RPMI7951 (cell line): ENCODE measurements around the gene MAP3K5. TPM values are rescaled to one million over a fixed set of nuclear protein-coding genes. Genes with fewer than 3 reads are reported as not detected.

Experiments used
- DNase-seq: peaks from one replicate; pipeline ENCODE4 v3.0.0-alpha.2; 2012; ENCODE audit warnings: low read depth
- total RNA-seq: library from RNA; depleted of rRNA; stranded (reverse); fragments of >200 nt; shearing (Covaris generic); gene quantifications from 2 replicates; pipeline ENCODE4 v1.2.3, GENCODE V29; 2014

Gene MAP3K5
- total RNA-seq, 1 experiment from 2014 or later, result 6.2 TPM

DNA sequence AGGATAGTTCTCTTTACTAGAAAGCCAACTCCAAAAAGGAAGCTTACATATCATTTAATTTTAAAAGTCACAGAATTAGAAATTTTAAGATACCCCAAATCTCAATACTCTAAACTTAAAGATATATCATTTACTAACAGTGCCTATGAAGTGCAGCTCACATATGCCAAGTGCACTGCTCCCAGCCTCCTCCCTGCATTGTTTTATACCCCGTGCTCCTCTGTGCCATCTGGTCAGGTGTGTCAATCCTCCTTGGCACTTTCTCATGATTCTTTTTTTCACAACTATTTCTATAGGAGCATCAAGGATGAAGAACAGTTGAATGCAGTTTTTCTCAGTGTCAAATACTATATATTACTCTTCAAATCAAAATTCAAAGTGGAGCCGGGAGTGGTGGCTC, 250.9 kb downstream of the MAP3K5 start:
- DNase-seq, result no peak

DNA sequence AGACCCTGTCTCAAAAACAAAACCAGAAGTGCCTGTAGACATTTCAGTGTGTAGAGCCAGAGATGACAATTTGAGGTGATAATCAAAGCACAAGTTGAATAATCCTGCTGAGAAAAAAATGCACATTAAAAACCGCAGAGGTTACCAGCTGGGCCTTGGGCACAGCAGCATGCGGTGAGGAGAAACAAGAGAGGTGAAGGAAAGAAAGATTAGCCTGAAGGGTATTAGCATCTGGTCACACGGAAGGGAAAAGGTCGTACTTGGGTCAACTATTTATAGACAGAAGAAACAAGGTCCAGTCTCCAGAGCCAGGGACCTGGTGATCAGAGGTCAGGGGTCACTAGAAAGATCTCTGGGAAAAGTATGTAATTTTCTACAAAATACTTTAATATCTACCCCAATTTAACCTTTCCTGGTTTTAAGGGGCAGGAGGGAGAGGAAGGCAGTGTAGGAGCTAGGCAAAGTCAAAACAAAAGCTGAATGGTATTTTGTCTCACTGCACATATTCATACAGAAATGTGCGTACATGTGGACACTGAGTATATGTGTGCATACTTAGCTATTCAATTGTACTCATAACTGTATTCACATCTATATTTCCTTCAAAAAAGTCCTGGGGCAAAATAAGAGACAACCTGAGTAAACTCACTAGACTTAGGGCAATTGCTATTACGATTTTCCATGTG, 252.2 kb downstream of the MAP3K5 start:
- DNase-seq, result peak; percentile 43

GRCh38 chr6:136538836-136539235, 253.4 kb downstream of the MAP3K5 start:
- no peak for DNase-seq

- no peak for DNase-seq
These were observed 256.2 kb downstream of the MAP3K5 start for GRCh38 chr6:136535880-136536650.

- DNase-seq, result no peak
These were observed 257.1 kb downstream of the MAP3K5 start for GRCh38 chr6:136535017-136535765.

DNA sequence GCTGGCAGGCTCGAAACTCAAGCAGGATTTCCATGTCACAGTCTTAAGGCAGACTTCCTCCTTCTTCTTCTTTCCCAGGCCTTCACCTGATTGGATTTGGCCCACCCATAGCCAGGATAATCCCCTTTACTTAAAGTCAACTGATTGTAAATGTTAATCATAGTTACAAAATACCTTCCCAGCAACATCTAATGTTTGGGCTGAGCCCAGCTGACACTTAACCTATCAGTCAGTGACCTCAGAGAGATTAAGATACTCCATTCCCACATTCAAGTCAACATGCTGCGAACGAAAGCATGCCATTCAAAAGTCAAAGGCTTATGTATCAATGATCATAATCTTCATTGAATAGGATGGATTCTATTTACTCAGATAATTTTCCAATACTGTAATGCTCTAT, 258.0 kb downstream of the MAP3K5 start:
- no peak for DNase-seq

DNA sequence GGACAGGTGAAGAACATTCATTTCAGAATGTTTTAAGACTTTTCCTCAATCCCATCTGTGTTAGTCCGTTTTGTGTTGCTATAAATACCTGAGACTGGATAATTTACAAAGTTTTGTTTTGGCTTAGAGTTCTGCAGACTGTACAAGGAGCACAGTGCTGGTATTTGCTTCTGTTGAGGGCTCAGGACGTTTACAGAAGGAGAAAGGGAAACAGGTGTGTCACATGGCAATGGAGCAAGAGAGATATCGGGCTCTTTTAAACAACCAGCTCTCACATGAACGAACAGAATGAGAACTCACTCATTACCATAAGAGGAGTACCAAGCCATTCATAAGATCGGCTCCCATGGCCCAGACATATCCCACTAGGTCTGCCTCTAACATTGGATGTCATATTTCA, 258.8 kb downstream of the MAP3K5 start:
- no peak for DNase-seq

- DNase-seq, result no peak
These were observed 260.2 kb downstream of the MAP3K5 start for GRCh38 chr6:136532030-136532429.

DNA sequence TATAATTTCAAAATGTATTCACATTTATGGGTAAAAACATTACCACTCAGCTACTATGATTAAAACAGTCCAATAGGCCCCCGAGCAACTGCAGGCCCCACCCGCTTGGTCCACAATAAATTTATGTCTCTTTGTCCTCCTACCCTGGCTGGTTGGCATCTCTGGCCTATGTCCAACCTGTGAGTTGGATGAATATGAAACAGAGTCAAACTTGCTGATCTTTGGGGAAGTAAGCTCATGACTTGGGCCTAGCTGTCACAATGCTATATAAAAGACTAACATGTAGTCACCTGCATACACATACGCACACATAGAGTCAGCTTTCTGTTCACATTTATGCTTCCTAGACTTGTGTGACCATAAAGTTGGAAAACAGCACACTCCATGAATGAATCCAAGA, 262.6 kb downstream of the MAP3K5 start:
- no peak for DNase-seq

DNA sequence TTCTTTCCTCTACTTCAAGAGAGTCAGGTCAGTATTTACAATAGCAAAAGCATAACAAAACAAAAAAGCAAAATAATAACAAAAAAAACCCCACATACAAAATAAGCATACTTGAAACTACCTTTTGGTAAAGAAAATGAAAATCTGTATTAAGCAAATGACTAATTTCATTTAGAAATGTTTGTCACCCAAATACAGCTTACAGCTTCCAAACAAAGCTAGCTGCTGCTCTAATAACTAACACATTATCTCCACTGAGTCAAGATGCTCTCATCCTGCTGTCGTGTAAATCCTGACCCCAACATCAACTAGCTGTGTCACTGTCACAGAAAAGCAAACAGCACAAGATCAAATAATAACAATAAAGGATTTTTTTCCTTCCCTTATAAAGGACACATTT, 263.8 kb downstream of the MAP3K5 start:
- no peak for DNase-seq

GRCh38 chr6:136527831-136528230, 264.4 kb downstream of the MAP3K5 start:
- DNase-seq, result no peak

- no peak for DNase-seq
These were observed 265.3 kb downstream of the MAP3K5 start for GRCh38 chr6:136526937-136527336.

DNA sequence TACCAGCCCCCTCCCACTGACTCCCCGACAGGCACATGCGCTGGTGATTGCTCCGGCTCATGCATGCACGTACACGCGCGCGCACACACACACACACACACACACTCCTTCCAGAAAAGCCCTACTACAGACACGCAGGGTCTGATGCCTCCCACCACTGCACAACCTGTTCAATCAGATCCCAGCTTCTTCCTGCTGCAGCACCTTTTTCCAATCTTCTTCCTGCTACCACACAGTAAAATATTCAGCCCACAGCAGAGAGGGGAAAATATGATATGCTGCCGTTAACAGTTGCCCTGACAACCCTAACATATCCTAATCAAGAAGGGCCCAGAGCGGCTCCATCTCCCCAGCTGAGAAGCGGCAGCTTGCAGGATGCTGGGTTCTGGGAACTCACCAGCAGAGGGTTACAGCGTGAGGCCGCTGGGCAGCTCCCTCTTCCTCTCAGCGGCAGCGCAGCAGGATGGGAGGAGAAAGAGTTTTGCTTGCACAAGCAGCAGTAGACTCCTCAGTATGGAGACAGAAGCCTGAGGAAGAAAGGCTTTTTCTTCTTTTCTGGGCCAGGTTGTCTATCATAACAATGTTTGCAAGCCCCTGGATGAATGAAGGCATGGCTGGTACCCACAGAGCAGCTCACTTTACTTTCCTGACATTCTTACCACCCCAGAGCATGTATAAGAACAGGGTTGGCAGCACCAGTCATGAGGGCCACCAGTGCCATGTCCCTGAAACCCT, 265.9 kb downstream of the MAP3K5 start:
- no peak for DNase-seq

DNA sequence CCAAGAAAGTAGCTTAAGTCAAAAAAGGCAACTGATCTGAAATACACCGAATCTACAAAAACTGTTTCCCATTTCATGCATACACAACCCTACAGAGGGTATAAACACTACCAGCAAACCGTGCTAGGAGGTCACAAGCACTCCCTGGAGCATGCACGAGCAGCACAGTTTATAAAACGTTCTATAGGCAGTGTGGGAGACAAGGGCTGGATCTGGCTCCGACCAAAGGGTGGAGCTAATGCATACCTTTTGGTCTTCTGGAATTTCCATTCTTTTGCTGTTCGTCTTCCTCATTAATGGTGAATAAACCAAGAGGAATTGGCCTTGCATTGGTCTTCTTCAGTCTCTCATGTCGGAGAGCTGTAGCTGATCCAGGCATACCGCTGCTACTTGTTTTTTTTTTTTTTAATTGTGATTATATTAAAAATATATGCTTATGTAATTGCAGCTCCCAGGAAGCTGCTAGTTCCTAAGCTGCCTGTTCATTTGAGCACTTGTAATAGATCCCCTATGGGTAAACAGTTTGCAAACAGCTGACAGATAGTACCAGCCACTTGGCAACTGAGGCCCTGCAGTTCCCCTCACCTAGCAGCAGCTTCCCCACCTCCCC, 266.6 kb downstream of the MAP3K5 start:
- no peak for DNase-seq

DNA sequence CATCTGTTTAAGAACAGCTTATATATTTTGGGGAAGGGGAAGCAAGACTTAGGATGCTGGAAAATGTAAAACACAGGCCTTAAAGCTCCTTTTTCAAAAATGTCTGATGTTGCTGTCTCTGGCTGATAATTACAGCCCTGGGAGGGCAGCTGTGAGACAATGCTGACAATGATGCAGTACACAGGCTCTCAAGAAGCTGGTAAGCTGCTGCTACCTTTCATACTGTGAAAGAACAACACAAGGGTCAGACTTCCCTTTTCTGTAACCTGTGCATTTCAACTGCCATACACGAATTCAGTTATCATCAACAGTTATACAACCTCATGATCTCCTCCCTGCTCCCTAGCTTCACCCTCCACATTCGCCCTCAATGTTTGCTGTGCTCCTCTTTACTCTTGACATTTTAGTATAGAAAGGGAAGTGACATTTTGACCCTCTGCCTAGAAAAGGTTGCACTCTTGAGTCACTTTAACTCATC, 267.3 kb downstream of the MAP3K5 start:
- no peak for DNase-seq

- DNase-seq, result no peak
These were observed 267.8 kb downstream of the MAP3K5 start for GRCh38 chr6:136524339-136524935.

DNA sequence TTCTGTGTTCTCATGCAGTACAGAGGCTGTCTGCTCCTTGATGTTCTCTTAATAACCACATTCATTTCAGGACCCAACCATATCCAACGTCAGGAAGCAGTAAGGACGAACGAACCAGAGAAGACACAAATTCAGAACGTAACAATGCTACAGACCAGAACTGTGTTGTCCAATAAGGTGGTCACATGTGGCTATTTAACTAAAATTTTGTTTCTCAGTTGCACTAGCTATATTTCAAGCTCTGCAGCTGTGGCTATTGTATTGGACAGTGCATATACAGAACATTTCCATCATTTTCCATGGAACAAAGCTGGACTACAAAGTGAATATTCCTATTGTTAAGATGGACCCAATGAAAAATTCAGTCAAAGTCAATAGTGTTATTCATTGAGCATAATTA, 269.1 kb downstream of the MAP3K5 start:
- no peak for DNase-seq

- no peak for DNase-seq
These were observed 269.6 kb downstream of the MAP3K5 start for GRCh38 chr6:136522636-136523035.

- DNase-seq, result no peak
These were observed 270.4 kb downstream of the MAP3K5 start for GRCh38 chr6:136521911-136522310.

GRCh38 chr6:136521427-136521826, 270.9 kb downstream of the MAP3K5 start:
- no peak for DNase-seq

GRCh38 chr6:136520517-136520916, 271.8 kb downstream of the MAP3K5 start:
- DNase-seq, result no peak
